HepG2 (cell line): ENCODE results near the gene JUND. TPM values are rescaled to one million over a fixed set of nuclear protein-coding genes. Genes with fewer than 3 reads are reported as not detected.

ENCODE experiments used
- GABPA ChIP-seq, 2 experiments: IDR thresholded peaks; 2 replicates each; pipeline ENCODE4 v1.6.1; 2011 to 2016; ENCODE audit warnings: low read depth in 2 of 2, low read length in 1 of 2, missing biosample characterization in 1 of 2, missing genetic modification characterization in 1 of 2
- GTF3A ChIP-seq: sonication (generic); formaldehyde crosslinking; conservative IDR thresholded peaks from 2 replicates; pipeline ENCODE4 v1.4.0; 2020; ENCODE audit warnings: mild to moderate bottlenecking, missing genetic modification reagents
- NAIF1 ChIP-seq: sonication (generic); formaldehyde crosslinking; IDR thresholded peaks from 2 replicates; pipeline ENCODE4 v1.5.0; 2020; ENCODE audit warnings: mild to moderate bottlenecking, missing genetic modification reagents, borderline replicate concordance
- PAF1 ChIP-seq: IDR thresholded peaks from 2 replicates; pipeline ENCODE4 v1.6.1; 2016; ENCODE audit warnings: missing genetic modification reagents, missing compliant biosample characterization
- PAX8 ChIP-seq: sonication (generic); formaldehyde crosslinking; IDR thresholded peaks from 2 replicates; pipeline ENCODE4 v1.8.0; 2022; ENCODE audit warnings: mild to moderate bottlenecking, missing genetic modification reagents, borderline replicate concordance
- TBX2 ChIP-seq: sonication (generic); formaldehyde crosslinking; IDR thresholded peaks from 2 replicates; pipeline ENCODE4 v1.5.0; 2020; ENCODE audit warnings: missing genetic modification reagents, mild to moderate bottlenecking, borderline replicate concordance
- TCF12 ChIP-seq, 2 experiments: fragments of 450-650 bp in 1 of 2; sonication (generic) in 1 of 2; formaldehyde crosslinking in 1 of 2; IDR thresholded peaks; 2 replicates each; pipeline versions ENCODE4 v1.6.1 to v1.8.0; 2017 to 2022; ENCODE audit warnings: antibody characterized with exemption in 1 of 2, mild to moderate bottlenecking in 1 of 2, missing genetic modification reagents in 1 of 2, moderate library complexity in 1 of 2
- ZBTB21 ChIP-seq: sonication (generic); formaldehyde crosslinking; IDR thresholded peaks from 2 replicates; pipeline ENCODE4 v1.4.0; 2020; ENCODE audit warnings: missing genetic modification reagents
- ZKSCAN1 ChIP-seq: fragments of 150-350 bp; IDR thresholded peaks from 2 replicates; pipeline ENCODE4 v1.6.1; 2014; ENCODE audit warnings: low read length
- ZMYM3 ChIP-seq: sonication (generic); formaldehyde crosslinking; IDR thresholded peaks from 2 replicates; pipeline ENCODE4 v1.5.1; 2020; ENCODE audit warnings: mild to moderate bottlenecking, missing genetic modification reagents
- ZNF232 ChIP-seq: sonication (generic); formaldehyde crosslinking; IDR thresholded peaks from 2 replicates; pipeline ENCODE4 v1.4.0; 2020; ENCODE audit warnings: missing genetic modification reagents, borderline replicate concordance
- ZNF329 ChIP-seq: sonication (generic); formaldehyde crosslinking; IDR thresholded peaks from 2 replicates; pipeline ENCODE4 v1.9.0; 2021; ENCODE audit warnings: low read depth, mild to moderate bottlenecking, missing genetic modification reagents
- ZNF562 ChIP-seq: sonication (generic); formaldehyde crosslinking; IDR thresholded peaks from 2 replicates; pipeline ENCODE4 v1.8.0; 2022; ENCODE audit warnings: missing genetic modification reagents, borderline replicate concordance
- ZNF841 ChIP-seq: sonication (generic); formaldehyde crosslinking; IDR thresholded peaks from 2 replicates; pipeline ENCODE4 v1.8.1; 2023; ENCODE audit warnings: missing genetic modification reagents, borderline replicate concordance
- polyA plus RNA-seq, 8 experiments: library from polyadenylated mRNA; depleted of rRNA in 3 of 8; stranded (reverse) in 7 of 8; unstranded in 1 of 8; fragments of >200 nt; fragmentation: Illumina TruSeq in 4 of 8; extraction: Trizol in 4 of 8; gene quantifications; 2 replicates each; pipeline versions ENCODE4 v1.2.1 to v1.2.3, GENCODE V29; 2011 to 2016; ENCODE audit warnings: low read depth in 4 of 8, missing spikeins in 1 of 8, mixed read lengths in 1 of 8; ENCODE audit not compliant: insufficient read depth in 1 of 8
- total RNA-seq, 5 experiments: library from RNA; depleted of rRNA; stranded (reverse); fragments of >200 nt; fragmentation: Illumina TruSeq; extraction: Trizol; gene quantifications; 2 replicates each; pipeline ENCODE4 v1.2.3, GENCODE V29; 2016; ENCODE audit warnings: low read depth in 1 of 5
- TF ChIP-seq, protein P1 (sequence below): sonication (generic); formaldehyde crosslinking; IDR thresholded peaks from 2 replicates; pipeline ENCODE4 v1.4.0; 2020; ENCODE audit warnings: missing genetic modification reagents, borderline replicate concordance
- TF ChIP-seq, protein P2 (sequence below), 2 experiments: sonication (generic) in 1 of 2; formaldehyde crosslinking in 1 of 2; IDR thresholded peaks; 2 replicates each; pipeline versions ENCODE4 v1.6.1 to v1.9.0; 2014 to 2022; ENCODE audit warnings: antibody characterized with exemption in 1 of 2, borderline replicate concordance in 1 of 2, inconsistent platforms in 1 of 2, low read depth in 1 of 2, missing genetic modification reagents in 1 of 2
- TF ChIP-seq, protein P3 (sequence below): sonication (generic); formaldehyde crosslinking; IDR thresholded peaks from 2 replicates; pipeline ENCODE4 v1.8.1; 2023; ENCODE audit warnings: mild to moderate bottlenecking, missing genetic modification reagents, borderline replicate concordance
- TF ChIP-seq, protein P4 (sequence below): sonication (generic); formaldehyde crosslinking; IDR thresholded peaks from 2 replicates; pipeline ENCODE4 v1.4.0; 2020; ENCODE audit warnings: missing genetic modification reagents

The JUND gene
- total and polyA plus RNA-seq, 2 of the 13 experiments (the other 11 are each of a cell fraction or from before 2014, with no cell fraction given), result 41.2 to 59.8 TPM

DNA sequence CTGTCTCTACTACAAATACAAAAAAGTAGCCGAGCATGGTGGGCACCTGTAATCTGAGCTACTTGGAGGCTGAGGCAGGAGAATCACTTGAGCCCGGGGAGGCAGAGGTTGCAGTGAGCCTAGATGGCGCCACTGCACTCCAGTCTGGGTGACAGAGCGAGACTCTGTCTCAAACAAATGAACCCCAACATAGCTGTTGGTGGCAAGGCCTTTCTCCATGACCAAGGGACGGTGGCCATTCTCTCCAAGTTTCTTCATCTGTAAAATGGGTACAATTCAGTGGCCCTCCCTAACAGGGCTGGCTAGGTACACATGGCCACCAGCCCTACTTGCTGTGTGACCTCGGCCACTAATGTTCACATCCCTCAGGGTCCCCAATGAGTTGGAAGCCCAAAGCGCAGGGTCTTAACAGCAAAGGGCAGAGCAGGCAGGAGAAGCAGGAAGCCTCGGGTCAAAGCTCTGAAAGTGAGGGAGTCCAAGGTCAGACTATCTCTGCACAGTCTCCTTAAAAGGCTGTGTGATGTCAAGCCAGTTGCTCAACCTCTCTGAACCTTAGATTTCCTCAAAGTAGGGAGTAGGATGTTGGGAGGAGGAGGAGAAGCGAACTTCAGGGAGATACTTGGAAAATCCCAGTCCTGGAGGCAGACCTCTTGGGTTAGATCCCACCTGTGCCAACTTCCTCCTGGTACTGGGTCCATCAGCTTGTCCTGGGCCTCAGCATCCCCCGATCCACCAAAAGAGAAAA, 2.7 kb downstream of the JUND start (continued):
- TF ChIP-seq, protein P1, sequence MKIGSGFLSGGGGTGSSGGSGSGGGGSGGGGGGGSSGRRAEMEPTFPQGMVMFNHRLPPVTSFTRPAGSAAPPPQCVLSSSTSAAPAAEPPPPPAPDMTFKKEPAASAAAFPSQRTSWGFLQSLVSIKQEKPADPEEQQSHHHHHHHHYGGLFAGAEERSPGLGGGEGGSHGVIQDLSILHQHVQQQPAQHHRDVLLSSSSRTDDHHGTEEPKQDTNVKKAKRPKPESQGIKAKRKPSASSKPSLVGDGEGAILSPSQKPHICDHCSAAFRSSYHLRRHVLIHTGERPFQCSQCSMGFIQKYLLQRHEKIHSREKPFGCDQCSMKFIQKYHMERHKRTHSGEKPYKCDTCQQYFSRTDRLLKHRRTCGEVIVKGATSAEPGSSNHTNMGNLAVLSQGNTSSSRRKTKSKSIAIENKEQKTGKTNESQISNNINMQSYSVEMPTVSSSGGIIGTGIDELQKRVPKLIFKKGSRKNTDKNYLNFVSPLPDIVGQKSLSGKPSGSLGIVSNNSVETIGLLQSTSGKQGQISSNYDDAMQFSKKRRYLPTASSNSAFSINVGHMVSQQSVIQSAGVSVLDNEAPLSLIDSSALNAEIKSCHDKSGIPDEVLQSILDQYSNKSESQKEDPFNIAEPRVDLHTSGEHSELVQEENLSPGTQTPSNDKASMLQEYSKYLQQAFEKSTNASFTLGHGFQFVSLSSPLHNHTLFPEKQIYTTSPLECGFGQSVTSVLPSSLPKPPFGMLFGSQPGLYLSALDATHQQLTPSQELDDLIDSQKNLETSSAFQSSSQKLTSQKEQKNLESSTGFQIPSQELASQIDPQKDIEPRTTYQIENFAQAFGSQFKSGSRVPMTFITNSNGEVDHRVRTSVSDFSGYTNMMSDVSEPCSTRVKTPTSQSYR (CRISPR knock-in tag), result no peak
- TF ChIP-seq, protein P2, sequence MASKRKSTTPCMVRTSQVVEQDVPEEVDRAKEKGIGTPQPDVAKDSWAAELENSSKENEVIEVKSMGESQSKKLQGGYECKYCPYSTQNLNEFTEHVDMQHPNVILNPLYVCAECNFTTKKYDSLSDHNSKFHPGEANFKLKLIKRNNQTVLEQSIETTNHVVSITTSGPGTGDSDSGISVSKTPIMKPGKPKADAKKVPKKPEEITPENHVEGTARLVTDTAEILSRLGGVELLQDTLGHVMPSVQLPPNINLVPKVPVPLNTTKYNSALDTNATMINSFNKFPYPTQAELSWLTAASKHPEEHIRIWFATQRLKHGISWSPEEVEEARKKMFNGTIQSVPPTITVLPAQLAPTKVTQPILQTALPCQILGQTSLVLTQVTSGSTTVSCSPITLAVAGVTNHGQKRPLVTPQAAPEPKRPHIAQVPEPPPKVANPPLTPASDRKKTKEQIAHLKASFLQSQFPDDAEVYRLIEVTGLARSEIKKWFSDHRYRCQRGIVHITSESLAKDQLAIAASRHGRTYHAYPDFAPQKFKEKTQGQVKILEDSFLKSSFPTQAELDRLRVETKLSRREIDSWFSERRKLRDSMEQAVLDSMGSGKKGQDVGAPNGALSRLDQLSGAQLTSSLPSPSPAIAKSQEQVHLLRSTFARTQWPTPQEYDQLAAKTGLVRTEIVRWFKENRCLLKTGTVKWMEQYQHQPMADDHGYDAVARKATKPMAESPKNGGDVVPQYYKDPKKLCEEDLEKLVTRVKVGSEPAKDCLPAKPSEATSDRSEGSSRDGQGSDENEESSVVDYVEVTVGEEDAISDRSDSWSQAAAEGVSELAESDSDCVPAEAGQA (IDR thresholded peaks at IDR 0.05; ENCODE audit: low read depth), result no peak
- TF ChIP-seq, protein P2 (CRISPR knock-in tag; IDR thresholded peaks at IDR 0.05; ENCODE audit: borderline replicate concordance), result no peak
- TF ChIP-seq ZNF329 (CRISPR knock-in tag) (no peak), ZMYM3 (CRISPR knock-in tag) (peak; percentile 87), ZNF841 (CRISPR knock-in tag) (no peak), PAF1 (no peak; the same call in 1 of the 2 replicates), GABPA (IDR thresholded peaks at IDR 0.05; ENCODE audit: low read depth, low read length) (no peak), GABPA (CRISPR knock-in tag; IDR thresholded peaks at IDR 0.05; ENCODE audit: low read depth) (no peak), TBX2 (CRISPR knock-in tag) (peak; percentile 32; the same call in 1 of the 2 replicates), ZNF232 (no peak), ZBTB21 (no peak), PAX8 (CRISPR knock-in tag) (no peak), NAIF1 (no peak), ZKSCAN1 (no peak), GTF3A (CRISPR knock-in tag) (0 out of 2 replicates have a peak, but pooled peaks have one; percentile 45), TCF12 (IDR thresholded peaks at IDR 0.05) (no peak), TCF12 (CRISPR knock-in tag; IDR thresholded peaks at IDR 0.05) (no peak), ZNF562 (CRISPR knock-in tag) (no peak)
- TF ChIP-seq, protein P3, sequence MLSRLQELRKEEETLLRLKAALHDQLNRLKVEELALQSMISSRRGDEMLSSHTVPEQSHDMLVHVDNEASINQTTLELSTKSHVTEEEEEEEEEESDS (CRISPR knock-in tag), result no peak
- TF ChIP-seq, protein P4, sequence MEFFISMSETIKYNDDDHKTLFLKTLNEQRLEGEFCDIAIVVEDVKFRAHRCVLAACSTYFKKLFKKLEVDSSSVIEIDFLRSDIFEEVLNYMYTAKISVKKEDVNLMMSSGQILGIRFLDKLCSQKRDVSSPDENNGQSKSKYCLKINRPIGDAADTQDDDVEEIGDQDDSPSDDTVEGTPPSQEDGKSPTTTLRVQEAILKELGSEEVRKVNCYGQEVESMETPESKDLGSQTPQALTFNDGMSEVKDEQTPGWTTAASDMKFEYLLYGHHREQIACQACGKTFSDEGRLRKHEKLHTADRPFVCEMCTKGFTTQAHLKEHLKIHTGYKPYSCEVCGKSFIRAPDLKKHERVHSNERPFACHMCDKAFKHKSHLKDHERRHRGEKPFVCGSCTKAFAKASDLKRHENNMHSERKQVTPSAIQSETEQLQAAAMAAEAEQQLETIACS (CRISPR knock-in tag), result no peak
